Spleen (tissue), 7 donors: ENCODE results near the gene PEX10.

Source experiments
- CTCF ChIP-seq, 11 experiments: fragments of 200-600 bp in 7 of 11; fragments of 450-650 bp in 4 of 11; sonication (generic) in 4 of 11; IDR thresholded peaks in 8 of 11; conservative IDR thresholded peaks in 3 of 11; 1 replicate in 7 of 11; 2 replicates in 4 of 11; pipeline versions ENCODE4 v1.4.0 to v1.8.0; 2016 to 2021; ENCODE audit warnings: antibody characterized with exemption in 11 of 11, inconsistent platforms in 4 of 11, mild to moderate bottlenecking in 1 of 11
- POLR2A ChIP-seq, 3 donors: fragments of 450-650 bp; IDR thresholded peaks; one replicate each; pipeline ENCODE4 v1.5.1; 2017; ENCODE audit warnings: antibody characterized with exemption in 3 of 3, mild to moderate bottlenecking in 1 of 3
- POLR2AphosphoS5 ChIP-seq, 3 donors: sonication (generic); formaldehyde crosslinking; IDR thresholded peaks; one replicate each; pipeline ENCODE4 v1.5.1; 2017; ENCODE audit warnings: antibody characterized with exemption in 3 of 3
- donor health status: DM: no; HTN: no; CAD: no; lungs with moderate emphysema.
- donor health status: DM: no; HTN: no; CAD: no.
- donor health status: DM: no; HTN: no; CAD: no.

DNA sequence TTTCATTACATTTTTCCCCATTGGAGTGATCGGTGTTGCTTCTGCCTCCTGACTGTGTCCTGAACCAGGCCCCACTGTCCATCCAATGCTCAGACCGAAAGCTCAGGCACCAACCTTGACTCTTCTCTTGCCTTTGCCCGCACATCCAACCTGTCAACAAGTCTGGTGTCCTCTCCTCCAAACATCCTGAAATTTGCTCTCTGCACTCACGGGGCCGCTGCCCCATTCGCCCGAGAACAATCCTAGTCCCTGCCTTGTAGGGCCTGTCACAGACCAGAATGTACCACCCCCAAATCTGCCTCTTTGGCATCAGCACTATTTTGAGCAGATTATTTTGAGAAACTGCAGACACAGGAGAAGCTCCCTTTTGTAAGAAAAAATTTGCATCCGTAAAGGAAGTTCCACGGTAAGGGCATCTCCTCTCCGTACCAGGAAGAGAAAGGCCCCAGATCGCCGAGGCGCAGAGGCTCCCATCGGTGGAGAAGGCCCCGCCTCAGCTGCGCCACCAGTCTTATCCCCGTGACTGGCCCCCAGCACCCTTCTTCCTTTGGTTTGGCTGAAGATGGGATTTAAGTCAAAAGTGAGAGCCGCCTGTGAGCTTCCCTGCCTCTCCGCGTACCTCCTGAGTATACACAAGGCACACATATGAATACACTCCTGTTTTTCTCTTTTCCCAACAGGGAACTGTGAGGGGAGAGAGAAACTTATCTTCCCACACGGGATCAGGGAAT lies 28.1 kb downstream of the PEX10 start:
- TF ChIP-seq CTCF (IDR thresholded peaks at IDR 0.05 in 8 of 11, conservative IDR thresholded peaks at IDR 0.05 in 3 of 11), result no peak
- TF ChIP-seq POLR2A (IDR thresholded peaks at IDR 0.05), result no peak
- TF ChIP-seq POLR2AphosphoS5 (IDR thresholded peaks at IDR 0.05), result no peak
